Skin of body (tissue), 2 donors: ENCODE results near the gene UBE2K. TPM values are rescaled to one million over a fixed set of nuclear protein-coding genes. Genes with fewer than 3 reads are reported as not detected.
"Not testable (repeated sequence)": the region's sequence is repeated elsewhere in the genome, so short reads cannot be mapped to it uniquely, and the experiment has no call there.

ENCODE experiments used
- DNase-seq: peaks from one replicate; lab custom pipeline; 2025; lab: John Stamatoyannopoulos, UW
- total RNA-seq: library from RNA; depleted of rRNA; stranded (reverse); fragments of >200 nt; gene quantifications from one replicate; pipeline ENCODE4 v1.2.3, GENCODE V29; 2014

The UBE2K gene
- total RNA-seq, 1 donor from 2014 or later = 30.5 TPM

- no peak for DNase-seq
Measured at GRCh38 chr4:39687014-39687413, 10.9 kb upstream of the UBE2K start.

- no peak for DNase-seq
Measured at GRCh38 chr4:39689970-39690369, 8.0 kb upstream of the UBE2K start.

DNA sequence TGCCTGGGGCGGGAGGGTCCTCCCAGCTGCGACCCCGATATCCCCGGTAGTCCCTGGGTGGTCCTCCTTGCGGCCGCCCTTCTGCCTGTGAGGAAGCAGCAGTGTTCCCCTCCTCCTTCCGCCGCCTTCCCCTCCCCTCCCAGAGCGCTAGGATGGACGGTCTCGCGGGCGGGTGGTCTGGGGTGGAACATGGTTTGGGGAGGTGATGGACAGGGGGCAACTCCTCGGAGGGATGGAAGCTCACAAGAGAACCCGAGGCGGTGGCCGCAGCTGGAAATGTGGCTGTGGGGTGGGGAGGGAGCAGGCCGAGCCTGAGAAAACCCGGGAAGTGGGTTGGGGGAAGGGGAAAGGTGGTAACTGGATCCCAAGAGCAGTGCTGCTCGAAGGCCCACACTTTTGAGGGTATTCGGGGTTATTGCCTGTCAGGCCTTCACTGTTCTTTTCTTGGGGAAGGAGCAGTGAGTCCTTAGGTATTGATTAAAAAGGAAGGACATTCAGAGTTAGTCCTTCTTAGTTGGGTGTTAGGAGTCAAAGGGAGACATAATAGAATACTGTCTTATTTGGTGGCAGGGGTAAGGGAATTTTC is 581 bp downstream of the UBE2K start:
- DNase-seq = peak; percentile 18

DNA sequence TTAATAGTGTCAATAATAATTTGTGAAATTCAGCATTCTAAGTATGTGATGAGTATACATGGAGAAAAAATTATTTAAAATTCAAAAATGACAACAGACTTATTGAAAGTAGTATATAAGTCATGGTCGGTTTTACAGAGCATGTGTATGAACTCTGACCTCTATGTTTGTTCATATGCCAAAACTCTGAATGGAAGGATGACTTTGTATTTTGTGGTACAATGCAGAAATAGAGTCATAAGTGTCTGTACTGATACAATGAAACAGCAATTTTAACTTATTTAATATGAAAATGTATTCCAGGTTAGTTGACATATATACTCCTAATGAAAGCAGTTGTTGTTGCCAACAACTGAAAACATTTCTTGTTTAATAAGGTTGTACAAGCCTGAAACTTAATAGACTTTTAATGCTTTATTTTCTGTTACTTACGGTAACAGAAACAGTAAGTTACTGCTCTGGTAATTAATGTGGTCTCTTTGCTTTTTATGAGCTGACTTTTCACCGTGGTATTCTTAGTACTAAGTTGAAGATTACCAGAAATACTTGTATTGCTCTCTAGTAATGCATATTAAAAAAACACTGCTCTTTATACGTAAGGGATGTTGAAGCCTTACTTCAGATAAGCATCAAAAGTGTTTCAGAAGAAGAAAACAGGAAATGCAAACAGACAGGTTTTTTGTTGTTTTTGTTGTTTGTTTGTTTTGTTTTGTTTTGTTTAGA is 1.9 kb downstream of the UBE2K start:
- DNase-seq = peak; percentile 20

DNA sequence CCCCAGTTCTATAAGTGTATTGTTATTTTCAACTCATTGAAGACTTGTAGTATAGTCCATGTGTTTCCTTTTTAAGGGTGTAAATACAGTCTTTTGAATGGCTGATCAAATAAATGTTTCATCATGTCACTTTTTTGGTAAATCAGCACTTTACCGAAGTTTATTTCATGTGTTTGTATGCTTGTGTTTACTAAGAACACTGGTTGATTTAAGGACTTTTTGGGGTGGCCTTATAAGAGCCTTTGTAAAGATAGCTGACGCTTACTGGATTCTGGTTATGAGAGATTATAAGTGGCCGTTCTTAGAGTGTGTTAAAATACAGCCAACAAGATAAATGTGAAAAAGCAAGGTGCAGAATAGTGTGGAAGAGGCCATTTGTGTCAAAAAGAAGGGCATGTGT is 2.6 kb downstream of the UBE2K start:
- DNase-seq = no peak

- DNase-seq = no peak
Measured at GRCh38 chr4:39702716-39703115, 4.8 kb downstream of the UBE2K start.

GRCh38 chr4:39704789-39705188 is 6.9 kb downstream of the UBE2K start:
- not testable (repeated sequence) for DNase-seq

DNA sequence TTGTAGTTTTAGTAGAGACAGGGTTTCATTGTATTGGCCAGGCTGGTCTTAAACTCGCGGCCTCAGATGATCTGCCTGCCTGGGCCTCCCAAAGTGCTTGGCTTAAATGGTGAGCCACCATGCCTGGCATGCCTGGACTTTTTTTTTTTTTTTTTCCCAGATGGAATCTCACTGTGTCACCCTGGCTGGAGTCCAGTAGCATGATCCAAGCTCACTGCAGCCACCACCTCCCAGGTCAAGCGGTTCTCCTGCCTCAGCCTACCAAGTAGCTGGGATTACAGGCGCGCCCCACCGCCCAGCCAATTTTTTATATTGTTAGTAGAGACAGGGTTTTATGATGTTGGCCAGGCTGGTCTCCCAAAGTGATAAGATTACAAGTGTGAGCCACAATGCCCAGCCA is 8.4 kb downstream of the UBE2K start:
- DNase-seq = no peak

DNA sequence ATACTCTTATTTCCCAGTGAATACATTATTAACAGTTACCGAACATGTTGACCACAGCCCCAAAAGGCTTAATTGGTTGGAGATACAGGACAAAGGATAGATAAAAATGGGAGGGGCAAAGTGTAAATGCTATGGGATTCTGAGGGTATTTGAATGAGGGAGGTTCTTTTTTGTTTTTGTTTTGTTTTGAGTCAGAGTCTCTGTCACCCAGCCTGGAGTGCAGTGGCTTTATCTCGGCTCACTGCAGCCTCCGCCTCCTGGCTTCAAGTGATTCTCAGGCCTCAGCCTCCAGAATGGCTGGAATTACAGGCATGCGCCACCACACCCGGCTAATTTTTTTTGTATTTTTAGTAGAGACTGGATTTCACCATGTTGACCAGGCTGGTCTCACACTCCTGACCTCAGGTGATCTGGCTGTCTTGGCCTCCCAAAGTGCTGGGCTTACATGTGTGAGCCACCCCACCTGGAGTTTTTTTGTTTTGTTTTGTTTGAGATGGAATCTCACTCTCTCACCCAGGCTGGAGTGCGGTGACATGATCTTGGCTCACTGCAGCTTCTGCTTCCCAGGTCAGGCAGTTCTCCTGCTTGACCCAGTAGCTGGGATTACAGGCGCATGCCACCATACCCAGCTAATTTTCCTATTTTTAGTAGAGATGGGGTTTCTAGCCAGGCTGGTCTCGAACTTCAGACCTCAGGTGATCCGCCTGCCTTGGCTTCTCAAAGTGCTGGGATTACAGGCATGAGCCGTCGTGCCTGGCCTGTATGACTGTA is 9.0 kb downstream of the UBE2K start:
- DNase-seq = no peak

GRCh38 chr4:39710098-39710896 is 12.4 kb downstream of the UBE2K start:
- no peak for DNase-seq

GRCh38 chr4:39712819-39713607 is 15.1 kb downstream of the UBE2K start:
- no peak for DNase-seq

- DNase-seq = no peak
Measured at GRCh38 chr4:39713691-39714090, 15.8 kb downstream of the UBE2K start.

- no peak for DNase-seq
Measured at GRCh38 chr4:39714166-39714565, 16.2 kb downstream of the UBE2K start.

GRCh38 chr4:39715788-39716187 is 17.9 kb downstream of the UBE2K start:
- DNase-seq = no peak

DNA sequence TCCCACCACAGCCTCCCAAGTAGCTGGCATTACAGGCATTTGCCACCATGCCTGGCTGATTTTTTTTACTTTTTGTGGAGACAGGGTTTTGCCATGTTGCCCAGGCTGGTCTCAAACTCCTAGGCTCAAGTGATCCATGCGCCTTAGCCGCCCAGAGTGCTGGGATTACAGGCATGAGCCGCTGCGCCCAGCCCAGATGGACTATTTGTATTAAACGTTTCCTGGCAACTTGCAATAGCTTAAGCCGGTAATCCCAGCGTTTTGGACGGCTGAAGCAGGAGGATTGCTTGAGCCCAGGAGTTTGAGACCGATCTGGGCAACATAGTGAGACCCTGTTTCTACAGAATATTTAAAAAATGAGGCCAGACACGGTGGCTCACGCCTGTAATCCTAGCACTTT is 18.4 kb downstream of the UBE2K start:
- no peak for DNase-seq

- DNase-seq = not testable (repeated sequence)
Measured at GRCh38 chr4:39717743-39718142, 19.8 kb downstream of the UBE2K start.

GRCh38 chr4:39718366-39719323 is 20.7 kb downstream of the UBE2K start:
- no peak for DNase-seq

DNA sequence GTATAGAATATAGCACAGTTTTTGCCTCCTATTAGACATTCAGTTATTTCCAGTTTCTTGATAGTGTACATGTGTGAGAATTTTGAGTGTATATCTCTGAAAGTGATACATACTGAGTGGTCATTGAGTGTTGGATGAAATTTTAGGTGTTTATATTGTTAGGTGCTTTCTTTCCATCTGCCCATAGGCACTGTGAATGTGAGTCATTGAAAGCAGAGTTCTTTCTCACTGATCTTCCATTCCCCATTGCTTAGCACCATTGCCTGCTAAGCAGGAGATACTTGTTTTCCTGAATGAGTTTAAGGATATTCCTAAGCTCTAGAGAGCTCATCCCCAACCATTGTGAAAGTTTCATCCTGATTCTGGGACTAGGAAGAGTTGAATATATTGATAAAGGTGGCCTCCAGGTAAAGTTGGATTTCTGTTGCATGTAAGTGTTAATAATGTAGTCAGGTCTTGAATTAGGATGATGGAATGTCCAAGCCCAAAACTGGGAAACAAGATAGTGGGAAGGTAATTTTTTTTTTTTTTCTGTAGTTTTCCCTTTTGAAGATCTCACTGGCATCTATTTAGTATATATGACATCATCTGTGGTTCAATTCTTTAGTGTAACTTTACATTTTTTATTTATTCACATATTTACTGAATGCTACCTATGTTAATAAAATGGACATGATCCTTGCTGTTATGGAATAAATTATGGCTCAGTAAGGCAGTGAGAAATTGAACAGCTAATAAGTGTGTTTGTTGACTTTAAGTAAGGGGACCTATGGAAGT is 22.1 kb downstream of the UBE2K start:
- no peak for DNase-seq

DNA sequence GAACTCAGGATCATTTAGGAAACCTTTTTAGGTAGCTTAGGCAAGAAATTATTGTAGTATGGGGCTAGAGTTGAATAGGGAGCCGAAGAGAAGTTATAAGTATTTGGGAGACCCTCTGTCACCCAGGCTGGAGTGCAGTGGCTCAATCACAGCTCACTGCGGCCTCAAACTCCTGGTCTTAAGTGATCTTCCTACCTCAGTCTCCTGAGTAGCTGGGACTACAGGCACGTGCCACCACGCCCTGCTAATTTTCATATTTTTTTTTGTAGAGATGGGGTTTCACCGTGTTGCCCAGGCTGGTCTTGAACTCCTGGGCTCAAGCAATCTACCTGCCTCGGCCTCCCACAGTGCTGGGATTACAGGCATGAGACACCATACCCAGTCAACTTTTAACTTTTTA is 23.3 kb downstream of the UBE2K start:
- not testable (repeated sequence) for DNase-seq
